K562 (cell line): ENCODE measurements around the gene ZNF319. TPM values are rescaled to one million over a fixed set of nuclear protein-coding genes. Genes with fewer than 3 reads are reported as not detected.

Experiments used
- KLF6 ChIP-seq: fragments of 250-450 bp; sonication (Bioruptor Pico); IDR thresholded peaks from 2 replicates; pipeline ENCODE4 v1.4.0; 2020; ENCODE audit warnings: mild to moderate bottlenecking, moderate library complexity, borderline replicate concordance
- NBN ChIP-seq: fragments of 450-650 bp; IDR thresholded peaks from 2 replicates; pipeline ENCODE4 v1.6.1; 2016; ENCODE audit warnings: low read depth, mild to moderate bottlenecking
- NR2C2 ChIP-seq, 2 experiments: fragments of 200-800 bp in 1 of 2; sonication (Bioruptor generic) in 1 of 2; sonication (generic) in 1 of 2; formaldehyde crosslinking in 1 of 2; IDR thresholded peaks; 2 replicates each; pipeline versions ENCODE4 v1.6.1 to v1.8.0; 2016 to 2022; ENCODE audit warnings: mild to moderate bottlenecking in 1 of 2, missing compliant biosample characterization in 1 of 2, missing genetic modification characterization in 1 of 2, missing genetic modification reagents in 1 of 2
- OTX1 ChIP-seq: fragments of 450-650 bp; formaldehyde crosslinking; IDR thresholded peaks from 2 replicates; pipeline ENCODE4 v1.4.0; 2022; ENCODE audit warnings: mild to moderate bottlenecking
- PTTG1 ChIP-seq: fragments of 450-650 bp; IDR thresholded peaks from 2 replicates; pipeline ENCODE4 v1.6.1; 2016; ENCODE audit warnings: low read depth, mild to moderate bottlenecking, missing genetic modification characterization, missing compliant biosample characterization
- SAFB ChIP-seq: fragments of 200-400 bp; formaldehyde crosslinking; IDR thresholded peaks from 2 replicates; pipeline ENCODE4 v1.6.1; 2017; ENCODE audit warnings: low read depth, low read length, borderline replicate concordance
- SIN3A ChIP-seq, 2 experiments: fragments of 150-350 bp in 1 of 2; IDR thresholded peaks; 2 replicates each; pipeline ENCODE4 v1.6.1; 2011 to 2016; ENCODE audit warnings: borderline replicate concordance in 2 of 2, low read depth in 2 of 2, low read length in 2 of 2, mild to moderate bottlenecking in 2 of 2, moderate library complexity in 2 of 2; ENCODE audit not compliant: control insufficient read depth in 1 of 2
- SIN3B ChIP-seq: fragments of 450-650 bp; IDR thresholded peaks from 2 replicates; pipeline ENCODE4 v1.6.1; 2017; ENCODE audit warnings: low read depth, mild to moderate bottlenecking, moderate library complexity
- THRAP3 ChIP-seq: fragments of 450-650 bp; IDR thresholded peaks from 2 replicates; pipeline ENCODE4 v1.6.1; 2016; ENCODE audit warnings: mild to moderate bottlenecking, inconsistent platforms, borderline replicate concordance
- VEZF1 ChIP-seq: fragments of 200-800 bp; sonication (Bioruptor generic); IDR thresholded peaks from 2 replicates; pipeline ENCODE4 v1.6.1; 2017; ENCODE audit warnings: missing genetic modification characterization, missing compliant biosample characterization
- ZNF140 ChIP-seq: fragments of 250-450 bp; sonication (Bioruptor Pico); IDR thresholded peaks from 2 replicates; pipeline ENCODE4 v1.8.0; 2021; ENCODE audit warnings: moderate library complexity, mild to moderate bottlenecking, inconsistent platforms
- ZNF282 ChIP-seq: sonication (generic); formaldehyde crosslinking; IDR thresholded peaks from 2 replicates; pipeline ENCODE4 v1.8.1; 2023; ENCODE audit warnings: missing genetic modification reagents
- ZNF318 ChIP-seq, 2 experiments: fragments of 450-650 bp; IDR thresholded peaks; 2 replicates each; pipeline ENCODE4 v1.6.1; 2016; ENCODE audit warnings: mild to moderate bottlenecking in 2 of 2, borderline replicate concordance in 1 of 2, low read depth in 1 of 2, moderate library complexity in 1 of 2
- ZNF696 ChIP-seq: fragments of 250-450 bp; sonication (Bioruptor Pico); conservative IDR thresholded peaks from 2 replicates; pipeline ENCODE4 v1.4.0; 2020; ENCODE audit warnings: mild to moderate bottlenecking, moderate library complexity
- polyA plus RNA-seq, 8 experiments: library from polyadenylated mRNA; depleted of rRNA in 4 of 8; stranded (reverse) in 5 of 8; unstranded in 3 of 8; fragments of >200 nt; fragmentation: Nextera tagmentation in 2 of 8; fragmentation: Illumina TruSeq in 1 of 8; extraction: Ambion mirVana in 2 of 8; extraction: Trizol in 1 of 8; gene quantifications; 2 replicates each; pipeline versions ENCODE4 v1.2.1 to v1.2.3, GENCODE V29; 2011 to 2014; ENCODE audit warnings: inconsistent platforms in 1 of 8, missing spikeins in 1 of 8
- total RNA-seq, 7 experiments: library from RNA; depleted of rRNA in 6 of 7; stranded (reverse); fragments of >200 nt in 6 of 7; fragmentation: Illumina TruSeq in 2 of 7; extraction: Trizol in 2 of 7; gene quantifications; 2 replicates each; pipeline versions ENCODE4 v1.2.1 to v1.2.3, GENCODE V29; 2011 to 2021; ENCODE audit warnings: low replicate concordance in 1 of 7

The ZNF319 gene
- total and polyA plus RNA-seq, 9 of the 15 experiments (the other 6 are each of a cell fraction or from before 2014, with no cell fraction given) = 0.20 to 5.7 (median 1.4) TPM

GRCh38 chr16:58025351-58026138, 25.1 kb upstream of the ZNF319 start, which contains the start of gene MMP15 (continued):
- TF ChIP-seq SIN3A (IDR thresholded peaks at IDR 0.05; ENCODE audit: borderline replicate concordance in 2 of 2, control insufficient read depth in 1 of 2, low read depth in 2 of 2, low read length in 2 of 2) (peak; percentile 43 to 53; a peak in 1 of 4 replicates), SAFB (no peak), ZNF282 (CRISPR knock-in tag) (no peak), SIN3B (0 out of 2 replicates have a peak, but pooled peaks have one; percentile 13), KLF6 (CRISPR knock-in tag) (no peak), ZNF318 (IDR thresholded peaks at IDR 0.05; ENCODE audit: borderline replicate concordance in 1 of 2, low read depth in 1 of 2) (no peak), THRAP3 (no peak), OTX1 (CRISPR knock-in tag) (no peak), NR2C2 (CRISPR knock-in tag; IDR thresholded peaks at IDR 0.05) (no peak), NR2C2 (tag; IDR thresholded peaks at IDR 0.05) (peak; percentile 64), ZNF140 (no peak), PTTG1 (no peak), VEZF1 (CRISPR knock-in tag) (peak; percentile 79), ZNF696 (CRISPR knock-in tag) (no peak), NBN (no peak)
